Breast epithelium (tissue), 4 donors: ENCODE measurements around the gene ITPKB. TPM values are rescaled to one million over a fixed set of nuclear protein-coding genes. Genes with fewer than 3 reads are reported as not detected.

Source experiments
- DNase-seq, 2 donors: peaks; one replicate each; pipeline ENCODE4 v3.0.0-alpha.2; 2019; ENCODE audit warnings: low spot score in 2 of 2
- H3K27ac ChIP-seq, 2 donors: fragments of 200-600 bp; sonication (generic) in 1 of 2; one replicate each; pipeline ENCODE4 v1.5.1; 2016 to 2019; ENCODE audit warnings: mild to moderate bottlenecking in 1 of 2
- H3K27me3 ChIP-seq, 2 donors: fragments of 200-600 bp; sonication (generic) in 1 of 2; one replicate each; pipeline versions ENCODE4 v1.5.1 to v1.6.0; 2017 to 2019; ENCODE audit warnings: control low read depth in 1 of 2, mild to moderate bottlenecking in 1 of 2
- H3K36me3 ChIP-seq: fragments of 200-600 bp; one replicate; pipeline ENCODE4 v1.5.1; 2019
- H3K4me1 ChIP-seq, 2 donors: fragments of 200-600 bp; sonication (generic); one replicate each; pipeline ENCODE4 v1.5.1; 2016 to 2019; ENCODE audit warnings: control low read depth in 1 of 2
- H3K4me3 ChIP-seq, 3 donors: fragments of 200-600 bp; sonication (generic); 1 replicate in 2 of 3; 2 replicates in 1 of 3; pipeline ENCODE4 v1.5.1; 2016 to 2019; ENCODE audit warnings: mild to moderate bottlenecking in 3 of 3, moderate library complexity in 2 of 3
- H3K9me3 ChIP-seq, 2 donors: fragments of 200-600 bp; sonication (generic) in 1 of 2; one replicate each; pipeline ENCODE4 v1.5.1; 2016 to 2019; ENCODE audit warnings: control low read depth in 1 of 2
- CTCF ChIP-seq, 3 donors: fragments of 450-650 bp; IDR thresholded peaks; one replicate each; pipeline ENCODE4 v1.5.1; 2016 to 2017; ENCODE audit warnings: antibody characterized with exemption in 3 of 3, mild to moderate bottlenecking in 3 of 3, moderate library complexity in 3 of 3
- POLR2A ChIP-seq: fragments of 450-650 bp; IDR thresholded peaks from one replicate; pipeline ENCODE4 v1.6.1; 2016; ENCODE audit warnings: antibody characterized with exemption, mild to moderate bottlenecking, moderate library complexity
- POLR2AphosphoS5 ChIP-seq, 3 donors: sonication (generic); formaldehyde crosslinking; IDR thresholded peaks; one replicate each; pipeline ENCODE4 v1.6.1; 2017; ENCODE audit warnings: antibody characterized with exemption in 3 of 3
- intact Hi-C: fragments of 100-400 bp; cut with DNase I; formaldehyde crosslinking; loops from one replicate; pipeline ENCODE4 v1.15.1; 2023; ENCODE audit warnings: low total_unique reads
- total RNA-seq, 3 donors: library from RNA; depleted of rRNA; stranded (reverse); fragments of >200 nt; gene quantifications; one replicate each; pipeline ENCODE4 v1.1.0, GENCODE V29; 2016

ITPKB gene
- total RNA-seq, 3 donors from 2014 or later, result 24.0 to 37.6 (median 25.6) TPM

GRCh38 chr1:226653311-226653921, 85.7 kb downstream of the ITPKB start:
- H3K36me3 ChIP-seq, result no peaks in the 10 kb centered on the region
- no peaks in the 10 kb centered on the region for H3K27me3 ChIP-seq
- H3K27ac ChIP-seq, result peak overlapping the region; percentile 56 to 83
- TF ChIP-seq POLR2AphosphoS5 (IDR thresholded peaks at IDR 0.05) (no peak), POLR2A (no peak)
- no peaks in the 10 kb centered on the region for H3K9me3 ChIP-seq
- intact Hi-C loops, result no loop called here
- DNase-seq, result no peak
- no peak overlapping the region for H3K4me3 ChIP-seq
- H3K4me1 ChIP-seq, result peaks cover 3 to 25% of the 10 kb centered on the region in 2 donors

DNA sequence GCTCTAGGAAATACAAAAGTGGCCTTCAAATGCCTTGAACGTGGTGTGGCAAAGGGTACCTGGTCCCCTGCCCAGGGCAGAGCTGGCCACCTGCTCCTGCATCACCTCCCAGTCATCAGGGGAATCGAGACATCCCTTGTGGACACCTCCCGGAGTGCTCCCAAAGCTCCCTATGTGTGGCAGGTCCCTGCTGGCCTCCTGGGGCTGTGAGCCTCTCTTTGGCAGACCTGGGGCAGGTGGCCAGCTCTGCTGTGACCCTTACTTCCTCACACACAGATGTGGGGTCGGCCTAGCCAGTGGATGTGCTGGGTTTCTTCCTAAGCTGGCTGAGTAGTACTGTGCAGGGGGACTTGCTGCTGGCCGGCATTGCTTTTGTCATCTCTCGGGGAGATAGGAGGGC, 86.5 kb downstream of the ITPKB start:
- Histone ChIP-seq H3K27ac (no peak overlapping the region), H3K27me3 (no peaks in the 10 kb centered on the region), H3K4me1 (peaks cover 3 to 25% of the 10 kb centered on the region in 2 donors), H3K36me3 (no peaks in the 10 kb centered on the region), H3K9me3 (no peaks in the 10 kb centered on the region), H3K4me3 (no peak overlapping the region)
- intact Hi-C loops, result no loop called here
- DNase-seq, result no peak
- TF ChIP-seq POLR2AphosphoS5 (IDR thresholded peaks at IDR 0.05) (no peak), CTCF (IDR thresholded peaks at IDR 0.05) (no peak), POLR2A (no peak)

GRCh38 chr1:226651732-226652105, 87.4 kb downstream of the ITPKB start:
- TF ChIP-seq POLR2AphosphoS5 (IDR thresholded peaks at IDR 0.05) (no peak), POLR2A (no peak), CTCF (IDR thresholded peaks at IDR 0.05) (no peak)
- peaks cover 3 to 24% of the 10 kb centered on the region in 2 donors for H3K4me1 ChIP-seq
- no peaks in the 10 kb centered on the region for H3K27me3 ChIP-seq
- H3K4me3 ChIP-seq, result no peak overlapping the region
- no peak overlapping the region for H3K27ac ChIP-seq
- H3K36me3 ChIP-seq, result no peaks in the 10 kb centered on the region
- no peak for DNase-seq
- H3K9me3 ChIP-seq, result no peaks in the 10 kb centered on the region
- intact Hi-C loops, result no loop called here

DNA sequence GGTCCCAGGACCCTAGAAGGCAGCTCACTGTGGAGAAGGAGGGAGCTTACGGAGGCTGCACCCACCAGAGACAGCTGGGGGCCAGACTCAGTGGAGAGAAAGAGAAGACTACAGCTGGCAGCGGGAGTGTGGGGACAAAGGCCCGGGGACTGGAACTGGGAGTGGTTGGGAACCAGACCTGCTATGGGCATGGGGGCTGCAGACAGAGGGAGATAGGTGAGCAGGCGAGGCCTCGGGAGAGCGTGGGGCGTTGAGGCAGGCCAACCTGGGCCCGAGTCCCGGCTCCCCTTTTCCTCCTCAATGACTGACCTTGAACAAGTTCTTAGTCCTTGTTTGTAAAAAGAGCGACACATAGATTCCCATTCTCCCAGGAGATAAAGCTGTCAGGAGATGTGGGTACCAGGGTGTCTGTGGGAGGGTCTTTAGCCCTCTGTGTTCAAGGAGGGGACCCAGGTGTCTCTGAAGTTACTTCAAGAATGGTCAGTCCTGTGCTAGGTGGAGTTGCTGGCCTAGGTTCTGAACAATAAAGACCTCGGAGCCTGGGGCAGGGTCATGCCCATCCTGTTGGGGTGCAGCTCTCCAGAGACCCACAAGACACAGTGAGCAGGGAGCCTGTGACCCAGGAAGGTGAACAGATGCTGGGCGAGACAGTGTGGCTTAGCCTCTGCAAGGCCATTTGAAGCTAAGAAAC, 87.9 kb downstream of the ITPKB start:
- intact Hi-C loops, result no loop called here
- no peaks in the 10 kb centered on the region for H3K9me3 ChIP-seq
- H3K36me3 ChIP-seq, result no peaks in the 10 kb centered on the region
- no peak overlapping the region for H3K4me3 ChIP-seq
- H3K4me1 ChIP-seq, result peaks cover 3 to 19% of the 10 kb centered on the region in 2 donors
- H3K27ac ChIP-seq, result no peak overlapping the region
- no peaks in the 10 kb centered on the region for H3K27me3 ChIP-seq
- TF ChIP-seq POLR2A (no peak), POLR2AphosphoS5 (IDR thresholded peaks at IDR 0.05) (no peak), CTCF (IDR thresholded peaks at IDR 0.05) (no peak)
- DNase-seq, result no peak

DNA sequence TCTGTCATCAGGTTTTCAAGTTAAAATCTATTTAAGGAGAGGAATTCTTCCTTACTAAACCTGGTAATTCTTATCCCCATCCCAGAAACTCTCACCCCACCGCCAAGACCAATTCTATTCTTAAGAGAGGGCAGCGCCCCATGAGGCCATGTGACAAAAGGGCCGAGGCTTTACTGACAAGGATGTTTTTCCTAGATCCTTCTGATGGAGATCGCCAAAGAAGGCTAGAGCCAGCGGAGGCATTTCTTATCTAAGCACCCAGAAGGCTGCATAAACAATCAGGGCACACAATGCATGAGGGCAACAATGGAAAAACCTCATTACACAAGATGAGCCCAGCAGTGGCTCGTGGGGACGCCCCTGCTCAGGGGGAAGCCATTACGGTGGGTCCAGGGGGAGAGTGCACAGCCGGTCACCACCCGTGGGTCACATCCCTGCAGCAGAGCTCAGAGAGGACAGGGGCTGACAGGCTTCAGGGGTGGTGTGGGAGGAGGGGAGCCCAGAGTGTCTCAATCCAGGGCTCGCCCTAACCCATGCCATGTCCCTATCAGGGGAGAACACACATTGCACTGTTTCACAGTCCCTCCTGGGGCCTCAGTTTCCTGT, 88.7 kb downstream of the ITPKB start:
- peaks cover 3 to 10% of the 10 kb centered on the region in 2 donors for H3K4me1 ChIP-seq
- TF ChIP-seq POLR2A (no peak), CTCF (IDR thresholded peaks at IDR 0.05) (no peak), POLR2AphosphoS5 (IDR thresholded peaks at IDR 0.05) (no peak)
- H3K4me3 ChIP-seq, result no peak overlapping the region
- peak overlapping the region in 1 of 2 donors; percentile 7 for H3K27ac ChIP-seq
- DNase-seq, result no peak
- no peaks in the 10 kb centered on the region for H3K36me3 ChIP-seq
- H3K9me3 ChIP-seq, result no peaks in the 10 kb centered on the region
- intact Hi-C loops, result no loop called here
- H3K27me3 ChIP-seq, result no peaks in the 10 kb centered on the region
